ENCODE data around the gene IL17C.
A peak's percentile ranks its signal among the peaks of the same experiment; 100 is the strongest.

Gene IL17C

DNA sequence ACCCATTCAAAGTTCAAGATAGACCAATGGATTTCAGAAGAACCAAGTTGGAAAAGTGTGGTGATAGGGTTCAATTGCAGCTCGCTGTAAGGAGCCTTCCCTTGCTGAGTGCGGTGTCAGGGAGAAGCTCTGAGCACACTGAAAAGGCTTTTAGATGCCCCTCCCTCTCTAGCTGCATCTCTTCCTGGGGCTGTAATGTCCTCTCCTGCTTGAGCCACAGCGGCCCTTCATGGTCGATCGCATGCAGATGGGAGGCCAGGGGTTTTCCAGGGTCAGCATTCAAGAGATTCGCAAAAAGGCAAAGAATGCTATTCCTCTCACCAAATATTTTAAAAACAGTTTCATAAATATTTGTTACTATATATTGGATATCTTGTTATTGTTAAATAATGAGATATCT, 44.5 kb upstream of the IL17C start:
- DNase-seq (ENCODE audit: low read depth) = no peak
- H3K4me3 ChIP-seq (ENCODE audit: low read depth, low read length) = no peak overlapping the region
- no peak for TF ChIP-seq CTCF (conservative IDR thresholded peaks at IDR 0.05; ENCODE audit: low read depth, low read length)

DNA sequence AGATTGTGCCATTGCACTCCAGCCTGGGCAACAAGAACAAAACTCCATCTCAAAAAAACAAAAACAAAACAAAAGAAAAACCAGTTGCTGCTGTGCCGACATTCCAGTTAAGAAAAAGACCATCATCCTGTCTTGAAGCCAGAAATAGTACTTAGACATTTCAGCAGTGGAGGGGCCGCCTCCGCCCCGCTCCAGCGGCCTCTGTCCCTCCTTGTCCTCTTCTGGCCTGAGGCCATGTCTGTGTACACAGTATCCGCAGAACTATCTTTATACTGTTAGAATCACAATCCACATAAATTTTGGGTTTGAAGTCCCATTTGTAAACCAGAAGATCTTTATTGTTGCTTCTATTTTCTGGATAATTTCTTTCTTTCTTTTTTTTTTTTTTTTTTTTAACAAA, 43.3 kb upstream of the IL17C start:
- no peak overlapping the region for H3K4me3 ChIP-seq (ENCODE audit: low read depth, low read length)
- no peak for TF ChIP-seq CTCF (conservative IDR thresholded peaks at IDR 0.05; ENCODE audit: low read depth, low read length)
- DNase-seq (ENCODE audit: low read depth) = no peak

DNA sequence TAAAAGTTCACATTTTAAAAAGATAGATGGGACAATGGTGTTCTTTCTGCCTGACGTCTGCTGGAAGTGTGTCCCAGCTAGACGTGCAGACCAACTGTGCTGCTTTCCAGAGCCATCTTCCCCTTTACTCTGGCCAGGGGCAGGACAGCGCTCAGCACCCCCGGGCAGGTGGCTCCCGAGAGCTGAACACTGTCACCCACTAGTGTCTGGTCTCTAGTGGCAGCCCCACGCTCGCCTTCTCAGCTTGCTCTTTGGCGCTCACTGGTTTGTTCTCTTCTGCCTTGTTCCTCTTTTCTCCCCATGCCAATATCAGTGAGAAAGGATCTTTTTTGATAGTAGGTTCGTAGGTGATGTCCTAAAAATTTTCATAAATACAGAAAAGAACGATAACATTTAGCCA, 42.5 kb upstream of the IL17C start:
- H3K4me3 ChIP-seq (ENCODE audit: low read depth, low read length) = no peak overlapping the region
- TF ChIP-seq CTCF (conservative IDR thresholded peaks at IDR 0.05; ENCODE audit: low read depth, low read length) = no peak
- DNase-seq (ENCODE audit: low read depth) = no peak

- no peak overlapping the region for H3K4me3 ChIP-seq (ENCODE audit: low read depth, low read length)
- DNase-seq (ENCODE audit: low read depth) = peak; percentile 13
- TF ChIP-seq CTCF (conservative IDR thresholded peaks at IDR 0.05; ENCODE audit: low read depth, low read length) = no peak
Observed at GRCh38 chr16:88596483-88596882, 41.9 kb upstream of the IL17C start.

DNA sequence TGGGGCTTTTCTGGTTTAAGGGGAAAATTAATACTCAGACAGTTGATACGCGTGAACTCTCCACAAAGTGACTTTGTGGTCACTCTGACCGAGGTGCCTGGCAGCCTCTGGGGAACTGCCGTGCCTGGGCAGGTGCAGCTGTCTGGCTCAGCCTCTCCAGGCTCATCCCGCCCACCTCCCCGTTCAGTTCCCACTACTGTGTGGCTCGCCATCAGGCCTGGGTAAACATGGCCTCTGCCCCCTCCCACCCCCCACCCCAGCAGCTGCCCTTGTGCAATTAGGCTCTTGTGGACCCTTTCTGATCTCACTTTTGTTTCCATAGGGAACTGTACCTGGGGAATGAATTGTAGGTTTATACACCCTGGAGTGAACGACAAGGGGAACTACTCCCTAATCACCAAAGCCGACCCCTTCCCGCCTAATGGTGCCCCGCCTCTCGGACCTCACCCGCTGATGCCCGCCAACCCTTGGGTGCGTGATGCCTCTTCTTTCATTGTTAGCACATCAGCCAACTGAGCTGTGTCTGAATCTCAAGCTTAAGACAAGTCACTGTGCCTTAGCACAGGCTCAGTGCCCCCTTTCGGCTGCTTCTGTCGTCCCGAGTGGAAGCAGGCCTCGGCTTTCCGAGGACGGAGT, 40.4 kb upstream of the IL17C start:
- no peak overlapping the region for H3K4me3 ChIP-seq (ENCODE audit: low read depth, low read length)
- no peak for DNase-seq (ENCODE audit: low read depth)
- no peak for TF ChIP-seq CTCF (conservative IDR thresholded peaks at IDR 0.05; ENCODE audit: low read depth, low read length)

- H3K4me3 ChIP-seq (ENCODE audit: low read depth, low read length) = no peak overlapping the region
- peak; percentile 41 for DNase-seq (ENCODE audit: low read depth)
- no peak for TF ChIP-seq CTCF (conservative IDR thresholded peaks at IDR 0.05; ENCODE audit: low read depth, low read length)
Observed at GRCh38 chr16:88599092-88599733, 39.2 kb upstream of the IL17C start.

Data from choroid plexus epithelial cell (primary cell).